Mucosa of rectum (tissue), 2 donors: ENCODE data around the gene NMNAT1.
"Not testable (repeated sequence)": the region's sequence is repeated elsewhere in the genome, so short reads cannot be mapped to it uniquely, and the experiment has no call there.

Experiments
- H3K27ac ChIP-seq, 2 donors: one replicate each; pipeline ENCODE4 v1.7.0; 2013; ENCODE audit warnings: inconsistent platforms in 2 of 2, low read depth in 2 of 2, low read length in 2 of 2
- H3K27me3 ChIP-seq, 2 donors: one replicate each; pipeline ENCODE4 v1.7.0; 2013; ENCODE audit warnings: low read length in 2 of 2; ENCODE audit not compliant: control insufficient read depth in 2 of 2, insufficient read depth in 2 of 2
- H3K36me3 ChIP-seq, 2 donors: one replicate each; pipeline ENCODE4 v1.7.0; 2013; ENCODE audit warnings: low read length in 2 of 2; ENCODE audit not compliant: control insufficient read depth in 2 of 2, insufficient read depth in 2 of 2
- H3K4me1 ChIP-seq, 2 donors: one replicate each; pipeline ENCODE4 v1.7.0; 2013; ENCODE audit warnings: low read length in 2 of 2, mild to moderate bottlenecking in 1 of 2; ENCODE audit not compliant: control insufficient read depth in 2 of 2, insufficient read depth in 2 of 2
- H3K4me3 ChIP-seq, 2 donors: one replicate each; pipeline ENCODE4 v1.7.0; 2013; ENCODE audit warnings: low read length in 2 of 2
- H3K9ac ChIP-seq, 2 donors: one replicate each; pipeline ENCODE4 v1.7.0; 2013; ENCODE audit warnings: low read length in 2 of 2, low read depth in 1 of 2, mild to moderate bottlenecking in 1 of 2
- H3K9me3 ChIP-seq, 2 donors: one replicate each; pipeline ENCODE4 v1.7.0; 2013; ENCODE audit warnings: low read length in 2 of 2; ENCODE audit not compliant: control insufficient read depth in 2 of 2
- donor health status: healthy.
- donor health status: Normal muscosa, but diverticular disease.

NMNAT1 gene

GRCh38 chr1:10019561-10019960 is 76.3 kb downstream of the NMNAT1 start:
- H3K27me3 ChIP-seq: no peaks in the 10 kb centered on the region
- H3K9ac ChIP-seq: no peak overlapping the region
- H3K9me3 ChIP-seq: no peaks in the 10 kb centered on the region
- no peaks in the 10 kb centered on the region for H3K4me1 ChIP-seq
- H3K36me3 ChIP-seq: no peaks in the 10 kb centered on the region
- H3K4me3 ChIP-seq: no peak overlapping the region
- no peak overlapping the region for H3K27ac ChIP-seq

- Histone ChIP-seq H3K27me3 (no peaks in the 10 kb centered on the region), H3K27ac (no peak overlapping the region), H3K9me3 (no peaks in the 10 kb centered on the region)
Measured at GRCh38 chr1:10020086-10020485, 76.8 kb downstream of the NMNAT1 start.

GRCh38 chr1:10020678-10021077 is 77.4 kb downstream of the NMNAT1 start:
- not testable (repeated sequence) for H3K27me3 ChIP-seq, H3K9me3 ChIP-seq, H3K36me3 ChIP-seq, H3K27ac ChIP-seq, H3K4me1 ChIP-seq, H3K4me3 ChIP-seq, H3K9ac ChIP-seq

More at GRCh38 chr1:10020086-10020485, 76.8 kb downstream of the NMNAT1 start:
- Histone ChIP-seq H3K9ac (no peak overlapping the region), H3K4me1 (no peaks in the 10 kb centered on the region), H3K4me3 (no peak overlapping the region), H3K36me3 (no peaks in the 10 kb centered on the region)

GRCh38 chr1:10021992-10022391 is 78.7 kb downstream of the NMNAT1 start:
- H3K4me3 ChIP-seq, H3K36me3 ChIP-seq, H3K9ac ChIP-seq, H3K9me3 ChIP-seq, H3K27ac ChIP-seq, H3K4me1 ChIP-seq, H3K27me3 ChIP-seq: not testable (repeated sequence)

GRCh38 chr1:10022656-10023055 is 79.4 kb downstream of the NMNAT1 start:
- no peak overlapping the region for H3K4me3 ChIP-seq
- H3K9me3 ChIP-seq: no peaks in the 10 kb centered on the region
- no peak overlapping the region for H3K9ac ChIP-seq
- H3K4me1 ChIP-seq: no peaks in the 10 kb centered on the region
- no peaks in the 10 kb centered on the region for H3K36me3 ChIP-seq
- H3K27ac ChIP-seq: no peak overlapping the region
- no peaks in the 10 kb centered on the region for H3K27me3 ChIP-seq

- no peaks in the 10 kb centered on the region for H3K27me3 ChIP-seq
- H3K36me3 ChIP-seq: no peaks in the 10 kb centered on the region
- no peak overlapping the region for H3K27ac ChIP-seq
- H3K9ac ChIP-seq: no peak overlapping the region
- H3K4me3 ChIP-seq: no peak overlapping the region
- H3K4me1 ChIP-seq: no peaks in the 10 kb centered on the region
- no peaks in the 10 kb centered on the region for H3K9me3 ChIP-seq
Measured at GRCh38 chr1:10025354-10025753, 82.1 kb downstream of the NMNAT1 start.

GRCh38 chr1:10027027-10027426 is 83.8 kb downstream of the NMNAT1 start:
- Histone ChIP-seq H3K27me3 (no peaks in the 10 kb centered on the region), H3K9ac (no peak overlapping the region), H3K36me3 (no peaks in the 10 kb centered on the region), H3K9me3 (no peaks in the 10 kb centered on the region), H3K27ac (no peak overlapping the region), H3K4me3 (no peak overlapping the region), H3K4me1 (no peaks in the 10 kb centered on the region)

- not testable (repeated sequence) for H3K27ac ChIP-seq, H3K4me3 ChIP-seq, H3K4me1 ChIP-seq, H3K9me3 ChIP-seq, H3K36me3 ChIP-seq, H3K27me3 ChIP-seq, H3K9ac ChIP-seq
Measured at GRCh38 chr1:10028956-10029500, 85.8 kb downstream of the NMNAT1 start.

GRCh38 chr1:10031461-10031860 is 88.2 kb downstream of the NMNAT1 start:
- H3K27me3 ChIP-seq: no peaks in the 10 kb centered on the region
- H3K36me3 ChIP-seq: no peaks in the 10 kb centered on the region
- peaks cover 9 to 11% of the 10 kb centered on the region in 2 donors for H3K4me1 ChIP-seq
- H3K27ac ChIP-seq: no peak overlapping the region
- H3K4me3 ChIP-seq: no peak overlapping the region
- H3K9me3 ChIP-seq: no peaks in the 10 kb centered on the region
- no peak overlapping the region for H3K9ac ChIP-seq

- peaks cover 9 to 11% of the 10 kb centered on the region in 2 donors for H3K4me1 ChIP-seq
- H3K4me3 ChIP-seq: peak within 1 kb of the TSS; percentile 95 to 96
- H3K9me3 ChIP-seq: no peaks in the 10 kb centered on the region
- peaks cover 0 to 3% of the 10 kb centered on the region in 2 donors for H3K36me3 ChIP-seq
- H3K27ac ChIP-seq: peak within 1 kb of the TSS; percentile 95 to 97
- peak within 1 kb of the TSS; percentile 83 to 88 for H3K9ac ChIP-seq
- H3K27me3 ChIP-seq: no peaks in the 10 kb centered on the region
Measured at GRCh38 chr1:10032590-10033358, 89.5 kb downstream of the NMNAT1 start, which contains the start of gene UBE4B. UBE4B (plus strand) TSS chr1:10032958; CDS start chr1:10033671, 713 bp downstream.
